ENCODE measurements around the gene PGAM5. TPM values are rescaled to one million over a fixed set of nuclear protein-coding genes. Genes with fewer than 3 reads are reported as not detected.
A peak's percentile ranks its signal among the peaks of the same experiment; 100 is the strongest.

Gene PGAM5
- total and polyA plus RNA-seq, 9 of the 15 experiments (the other 6 are each of a cell fraction or from before 2014, with no cell fraction given), result 7.4 to 121 (median 69.5) TPM

GRCh38 chr12:132674561-132674960, 36.1 kb upstream of the PGAM5 start:
- TF ChIP-seq ELK3 (CRISPR knock-in tag; IDR thresholded peaks at IDR 0.05), result no peak
- TF ChIP-seq POLR2G (IDR thresholded peaks at IDR 0.05; ENCODE audit: low read depth, low read length), result 0 out of 2 replicates have a peak, but pooled peaks have one; percentile 5
- TF ChIP-seq ZNF512 (tag; IDR thresholded peaks at IDR 0.05), result no peak
- TF ChIP-seq UBTF (IDR thresholded peaks at IDR 0.05; ENCODE audit: borderline replicate concordance in 1 of 2, low read depth in 2 of 2, low read length in 2 of 2), result no peak
- no peak for TF ChIP-seq BCLAF1 (IDR thresholded peaks at IDR 0.05; ENCODE audit: borderline replicate concordance in 1 of 2, control insufficient read depth in 1 of 2, low read depth in 2 of 2, low read length in 1 of 2)
- no peak for TF ChIP-seq ZNF695 (CRISPR knock-in tag; IDR thresholded peaks at IDR 0.05)
- no peak for TF ChIP-seq HLTF (IDR thresholded peaks at IDR 0.05)
- no peak for TF ChIP-seq ZNF696 (CRISPR knock-in tag; conservative IDR thresholded peaks at IDR 0.05)
- TF ChIP-seq POU5F1 (IDR thresholded peaks at IDR 0.05; ENCODE audit: borderline replicate concordance, low read depth, low read length, partially characterized antibody), result no peak
- ATAC-seq (no peak), DNase-seq (ENCODE audit: extremely low read depth in 1 of 4, low spot score in 3 of 4) (no peak), FAIRE-seq (no peak)
- H3K9me3 ChIP-seq (replicated peaks; ENCODE audit: control insufficient read depth, insufficient read depth, low read depth, low read length), result no peaks in the 10 kb centered on the region
- intact Hi-C loops (cut with micrococcal nuclease), result no loop called here
- no peaks in the 10 kb centered on the region; the same call in 1 of the 2 replicates for H4K20me1 ChIP-seq (replicated peaks; ENCODE audit: control insufficient read depth, insufficient read depth, low read length)
- in situ Hi-C loops (cut with MboI), result no loop called here
- H3K79me2 ChIP-seq (ENCODE audit: control insufficient read depth, insufficient read depth, low read length), result peaks cover 12% of the 10 kb centered on the region
- BruUV-seq (replicated peaks), result no TSS peak
- no peak overlapping the region for H3K9ac ChIP-seq (ENCODE audit: insufficient read depth in 1 of 2, low read depth in 2 of 2, low read length in 2 of 2)
- H3K4me2 ChIP-seq (ENCODE audit: insufficient read depth, low read length), result no peak overlapping the region
- no peaks in the 10 kb centered on the region for H3K9me1 ChIP-seq (ENCODE audit: control insufficient read depth, insufficient read depth, low read length)
- no peak overlapping the region for H2AFZ ChIP-seq (ENCODE audit: low read depth, low read length)
- H3K36me3 ChIP-seq (ENCODE audit: control insufficient read depth, insufficient read depth, low read length), result peaks cover 90% of the 10 kb centered on the region
- ChIA-PET CTCF (ENCODE audit: low intra/inter-chr PET ratio) (no interaction called here), POLR2A (no interaction called here)
- H3K4me3 ChIP-seq, result no peak overlapping the region
- 95% methylated on average over 3 of the region's 5 CpGs for WGBS (ENCODE audit: insufficient coverage, low coverage, missing lambda C conversion rate)
- no peaks in the 10 kb centered on the region for H3K4me1 ChIP-seq (replicated peaks in 1 of 2; ENCODE audit: control insufficient read depth in 2 of 2, insufficient read depth in 2 of 2, low read length in 2 of 2)
- H3K27ac ChIP-seq (ENCODE audit: extremely low read depth, low read depth, low read length), result no peak overlapping the region
- H3K27me3 ChIP-seq (ENCODE audit: control insufficient read depth in 2 of 2, insufficient read depth in 2 of 2, low read length in 2 of 2), result no peaks in the 10 kb centered on the region
